ENCODE measurements around the gene SUPT4H1.
"Not testable (repeated sequence)": the region's sequence is repeated elsewhere in the genome, so short reads cannot be mapped to it uniquely, and the experiment has no call there.

The SUPT4H1 gene

GRCh38 chr17:58351831-58352595 is at the start of gene SUPT4H1:
Gene SUPT4H1 (minus strand): TSS chr17:58352201. CDS start chr17:58352135, 66 bp downstream.
- DNase-seq: peak; percentile 85 to 91

GRCh38 chr17:58401287-58401686 is 49.3 kb upstream of the SUPT4H1 start:
- DNase-seq: no peak

GRCh38 chr17:58400826-58401225 is 48.8 kb upstream of the SUPT4H1 start:
- no peak for DNase-seq

GRCh38 chr17:58399974-58400373 is 48.0 kb upstream of the SUPT4H1 start:
- DNase-seq: no peak

GRCh38 chr17:58398574-58399266 is 46.7 kb upstream of the SUPT4H1 start:
- DNase-seq: no peak

- DNase-seq: not testable (repeated sequence)
These were observed 45.4 kb upstream of the SUPT4H1 start for GRCh38 chr17:58397421-58397820.

GRCh38 chr17:58396173-58396572 is 44.2 kb upstream of the SUPT4H1 start:
- DNase-seq: no peak

GRCh38 chr17:58394534-58395223 is 42.7 kb upstream of the SUPT4H1 start:
- no peak for DNase-seq

- DNase-seq: no peak
These were observed 39.4 kb upstream of the SUPT4H1 start for GRCh38 chr17:58391302-58391984.

GRCh38 chr17:58390884-58391283 is 38.9 kb upstream of the SUPT4H1 start:
- no peak for DNase-seq

- no peak for DNase-seq
These were observed 36.5 kb upstream of the SUPT4H1 start for GRCh38 chr17:58388302-58389190.

- DNase-seq: no peak
These were observed 35.8 kb upstream of the SUPT4H1 start for GRCh38 chr17:58387834-58388233.

GRCh38 chr17:58386708-58387107 is 34.7 kb upstream of the SUPT4H1 start:
- DNase-seq: no peak

GRCh38 chr17:58385359-58385899 is 33.4 kb upstream of the SUPT4H1 start:
- no peak for DNase-seq

GRCh38 chr17:58384897-58385296 is 32.9 kb upstream of the SUPT4H1 start:
- DNase-seq: no peak

- no peak for DNase-seq
These were observed 32.0 kb upstream of the SUPT4H1 start for GRCh38 chr17:58383892-58384462.

GRCh38 chr17:58382872-58383242 is 30.9 kb upstream of the SUPT4H1 start:
- DNase-seq: no peak

- no peak for DNase-seq
These were observed 30.3 kb upstream of the SUPT4H1 start for GRCh38 chr17:58382108-58382871.

- DNase-seq: no peak
These were observed 29.4 kb upstream of the SUPT4H1 start for GRCh38 chr17:58381124-58382035.

Data from stimulated activated CD4-positive, alpha-beta T cell treated with anti-CD3 and anti-CD28 coated beads, Interleukin-4, amount 100 ng/mL, for 4 hours (primary cell).